Calu3 (cell line): ENCODE data around the gene FAHD2A. TPM values are rescaled to one million over a fixed set of nuclear protein-coding genes. Genes with fewer than 3 reads are reported as not detected.
"Not testable (repeated sequence)": the region's sequence is repeated elsewhere in the genome, so short reads cannot be mapped to it uniquely, and the experiment has no call there.

Experiments used
- BruUV-seq: library from RNA; stranded (reverse); fragments of 400-500 nt; replicated peaks from 2 replicates; lab custom pipeline; 2021; lab: Mats Ljungman, UMichigan
- CTCF ChIA-PET: fragments of 300-600 bp; sonication (Branson Sonifier 250); formaldehyde crosslinking; loops from one replicate; lab custom pipeline; 2022; ENCODE audit warnings: antibody characterized with exemption; lab: Charles Lee
- DNase-seq: peaks from one replicate; pipeline ENCODE4 v3.0.0; 2022
- H3K27ac Mint-ChIP-seq: one replicate; pipeline ENCODE4 v1.8.0; 2022; ENCODE audit warnings: mixed read lengths; ENCODE audit not compliant: unreplicated experiment
- H3K27me3 Mint-ChIP-seq: one replicate; pipeline ENCODE4 v1.8.0; 2022; ENCODE audit warnings: mixed read lengths; ENCODE audit not compliant: unreplicated experiment
- H3K36me3 Mint-ChIP-seq: one replicate; pipeline ENCODE4 v1.8.0; 2022; ENCODE audit warnings: mild to moderate bottlenecking, moderate library complexity, mixed read lengths; ENCODE audit not compliant: insufficient read depth, unreplicated experiment
- H3K4me1 Mint-ChIP-seq: one replicate; pipeline ENCODE4 v1.8.0; 2022; ENCODE audit warnings: mild to moderate bottlenecking, low read depth, mixed read lengths; ENCODE audit not compliant: unreplicated experiment
- H3K4me3 Mint-ChIP-seq: one replicate; pipeline ENCODE4 v1.8.0; 2022; ENCODE audit warnings: mild to moderate bottlenecking, low read depth, moderate library complexity, mixed read lengths; ENCODE audit not compliant: unreplicated experiment
- H3K9me3 Mint-ChIP-seq: one replicate; pipeline ENCODE4 v1.8.0; 2022; ENCODE audit warnings: low read depth, mixed read lengths; ENCODE audit not compliant: unreplicated experiment
- intact Hi-C: fragments of 100-400 bp; cut with micrococcal nuclease; formaldehyde crosslinking; loops from one replicate; pipeline ENCODE4 v1.10.0; 2022; ENCODE audit not compliant: unreplicated experiment
- total RNA-seq: library from RNA; stranded (reverse); gene quantifications from 2 replicates; pipeline ENCODE4 v1.2.3, GENCODE V29; 2022
- TF ChIP-seq, protein P1 (sequence below): fragments of 200-600 bp; IDR thresholded peaks from one replicate; pipeline ENCODE4 v1.8.0; 2022; ENCODE audit warnings: antibody characterized with exemption; ENCODE audit not compliant: unreplicated experiment

FAHD2A gene
- total RNA-seq, 1 experiment from 2014 or later: 29.1 TPM

DNA sequence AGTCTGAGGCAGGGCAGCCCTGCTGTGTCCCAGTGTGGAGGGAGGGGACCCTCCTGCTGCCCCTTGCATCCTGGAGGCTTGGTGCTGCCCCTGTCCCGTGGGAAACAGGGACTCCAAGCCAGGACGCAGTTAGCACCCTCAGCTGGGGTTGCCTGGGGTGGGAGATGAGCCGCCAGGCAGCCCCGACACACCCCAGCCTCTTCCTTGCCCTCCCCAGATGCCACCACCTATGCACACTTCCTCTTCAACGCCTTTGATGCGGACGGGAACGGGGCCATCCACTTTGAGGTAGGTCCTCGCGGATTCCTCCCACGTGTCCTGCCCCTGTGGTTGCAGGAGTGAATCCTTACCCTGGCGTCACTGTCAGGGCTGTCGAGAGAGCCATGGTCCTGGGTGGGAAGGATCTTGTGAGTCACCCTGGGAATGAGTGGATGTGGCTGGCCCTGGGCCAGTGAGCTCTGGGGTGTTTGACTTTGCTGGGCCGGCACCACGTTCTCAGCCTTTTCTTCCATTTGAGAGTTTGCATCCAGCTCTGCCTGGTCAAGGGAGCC lies 27.5 kb upstream of the FAHD2A start:
- Mint-ChIP-seq H3K4me1 (no peaks in the 10 kb centered on the region), H3K27me3 (peaks cover 34% of the 10 kb centered on the region), H3K36me3 (no peaks in the 10 kb centered on the region), H3K4me3 (no peak overlapping the region), H3K9me3 (peaks cover 3% of the 10 kb centered on the region), H3K27ac (no peak overlapping the region)
- DNase-seq: no peak
- TF ChIP-seq, protein P1, sequence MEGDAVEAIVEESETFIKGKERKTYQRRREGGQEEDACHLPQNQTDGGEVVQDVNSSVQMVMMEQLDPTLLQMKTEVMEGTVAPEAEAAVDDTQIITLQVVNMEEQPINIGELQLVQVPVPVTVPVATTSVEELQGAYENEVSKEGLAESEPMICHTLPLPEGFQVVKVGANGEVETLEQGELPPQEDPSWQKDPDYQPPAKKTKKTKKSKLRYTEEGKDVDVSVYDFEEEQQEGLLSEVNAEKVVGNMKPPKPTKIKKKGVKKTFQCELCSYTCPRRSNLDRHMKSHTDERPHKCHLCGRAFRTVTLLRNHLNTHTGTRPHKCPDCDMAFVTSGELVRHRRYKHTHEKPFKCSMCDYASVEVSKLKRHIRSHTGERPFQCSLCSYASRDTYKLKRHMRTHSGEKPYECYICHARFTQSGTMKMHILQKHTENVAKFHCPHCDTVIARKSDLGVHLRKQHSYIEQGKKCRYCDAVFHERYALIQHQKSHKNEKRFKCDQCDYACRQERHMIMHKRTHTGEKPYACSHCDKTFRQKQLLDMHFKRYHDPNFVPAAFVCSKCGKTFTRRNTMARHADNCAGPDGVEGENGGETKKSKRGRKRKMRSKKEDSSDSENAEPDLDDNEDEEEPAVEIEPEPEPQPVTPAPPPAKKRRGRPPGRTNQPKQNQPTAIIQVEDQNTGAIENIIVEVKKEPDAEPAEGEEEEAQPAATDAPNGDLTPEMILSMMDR: no peak
- no TSS peak for BruUV-seq
- intact Hi-C loops: no loop called here
- CTCF ChIA-PET: no interaction called here

DNA sequence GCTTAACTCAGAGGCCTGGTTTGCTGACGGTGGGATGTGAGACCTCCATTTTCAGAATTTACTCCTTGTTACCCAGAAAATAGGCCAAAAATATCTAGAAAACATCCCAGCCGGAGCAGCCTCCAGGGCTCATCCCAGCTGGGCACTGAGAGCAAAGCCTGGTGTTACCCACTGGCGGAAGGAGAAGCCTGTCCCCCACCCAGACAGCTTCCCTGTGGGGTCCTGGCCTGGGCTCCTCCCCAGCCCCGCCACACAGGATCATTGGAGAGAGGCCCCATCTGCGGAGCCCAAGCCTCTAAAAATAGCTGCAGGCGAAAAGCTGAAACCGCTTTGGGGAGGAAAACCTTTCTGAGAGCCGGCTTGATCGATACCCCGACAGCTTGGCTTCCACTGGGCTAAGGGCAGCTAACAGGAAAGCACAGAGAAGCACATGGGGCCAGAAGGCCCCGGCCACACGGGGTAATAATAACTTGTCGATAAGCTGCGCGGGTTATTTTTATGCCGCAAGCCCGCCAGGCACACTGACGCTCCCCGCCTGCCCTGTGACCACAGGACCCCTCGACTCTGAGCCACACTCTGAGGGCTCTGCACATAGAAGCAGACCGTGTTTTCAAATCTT lies 26.9 kb upstream of the FAHD2A start:
- no peak overlapping the region for H3K4me3 Mint-ChIP-seq
- no TSS peak for BruUV-seq
- no peak overlapping the region for H3K27ac Mint-ChIP-seq
- TF ChIP-seq, protein P1: no peak
- CTCF ChIA-PET: no interaction called here
- H3K9me3 Mint-ChIP-seq: peaks cover 3% of the 10 kb centered on the region
- H3K27me3 Mint-ChIP-seq: peaks cover 38% of the 10 kb centered on the region
- intact Hi-C loops: no loop called here
- H3K36me3 Mint-ChIP-seq: no peaks in the 10 kb centered on the region
- no peaks in the 10 kb centered on the region for H3K4me1 Mint-ChIP-seq
- no peak for DNase-seq

DNA sequence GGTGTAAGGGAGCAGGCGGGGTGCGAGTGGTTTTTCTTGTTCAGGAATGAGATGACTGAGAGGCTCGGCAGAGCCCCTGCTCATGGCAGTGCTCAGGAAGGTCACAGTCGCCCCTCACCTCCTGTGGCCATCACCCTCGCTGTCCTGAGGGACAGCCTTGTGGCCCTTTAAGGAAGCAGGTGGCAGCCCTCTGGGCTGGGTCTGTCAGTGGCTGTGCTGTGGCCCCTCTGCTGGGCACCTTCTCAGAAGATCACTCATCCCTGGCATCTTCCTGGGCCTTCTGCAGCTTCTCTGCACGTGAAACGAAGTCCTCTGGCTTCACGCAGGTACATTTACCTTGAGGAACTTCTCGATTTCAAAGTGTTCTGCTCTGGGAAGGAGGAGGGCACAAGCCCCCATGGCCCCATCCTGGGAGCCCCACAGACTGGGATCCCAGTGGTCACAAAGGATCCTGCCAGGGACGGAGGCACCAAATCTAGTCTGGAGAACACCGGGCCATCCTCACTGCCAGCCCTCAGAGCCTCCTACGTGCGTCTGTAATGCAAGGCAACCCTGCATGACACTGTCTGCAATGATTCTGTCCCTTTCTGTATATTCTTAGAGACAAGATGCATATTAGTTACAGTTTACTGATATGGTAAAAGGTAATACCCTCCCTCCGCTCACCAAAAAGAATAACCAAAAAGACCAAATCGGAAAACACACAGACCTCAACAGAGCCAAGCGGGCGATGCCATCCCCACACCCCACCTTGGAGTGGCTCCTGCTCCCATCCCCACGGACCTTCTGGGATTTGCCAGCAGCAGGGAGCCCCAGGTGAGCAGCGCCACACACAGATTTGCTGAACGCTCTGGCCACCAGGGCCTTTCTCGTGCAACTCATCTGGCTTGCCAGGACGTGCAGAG lies 25.9 kb upstream of the FAHD2A start:
- Mint-ChIP-seq H3K4me3 (no peak overlapping the region), H3K36me3 (no peaks in the 10 kb centered on the region), H3K4me1 (no peaks in the 10 kb centered on the region), H3K27me3 (peaks cover 38% of the 10 kb centered on the region), H3K9me3 (no peaks in the 10 kb centered on the region), H3K27ac (no peak overlapping the region)
- TF ChIP-seq, protein P1: no peak
- BruUV-seq: no TSS peak
- no peak for DNase-seq
- intact Hi-C loops: no loop called here
- CTCF ChIA-PET: no interaction called here

DNA sequence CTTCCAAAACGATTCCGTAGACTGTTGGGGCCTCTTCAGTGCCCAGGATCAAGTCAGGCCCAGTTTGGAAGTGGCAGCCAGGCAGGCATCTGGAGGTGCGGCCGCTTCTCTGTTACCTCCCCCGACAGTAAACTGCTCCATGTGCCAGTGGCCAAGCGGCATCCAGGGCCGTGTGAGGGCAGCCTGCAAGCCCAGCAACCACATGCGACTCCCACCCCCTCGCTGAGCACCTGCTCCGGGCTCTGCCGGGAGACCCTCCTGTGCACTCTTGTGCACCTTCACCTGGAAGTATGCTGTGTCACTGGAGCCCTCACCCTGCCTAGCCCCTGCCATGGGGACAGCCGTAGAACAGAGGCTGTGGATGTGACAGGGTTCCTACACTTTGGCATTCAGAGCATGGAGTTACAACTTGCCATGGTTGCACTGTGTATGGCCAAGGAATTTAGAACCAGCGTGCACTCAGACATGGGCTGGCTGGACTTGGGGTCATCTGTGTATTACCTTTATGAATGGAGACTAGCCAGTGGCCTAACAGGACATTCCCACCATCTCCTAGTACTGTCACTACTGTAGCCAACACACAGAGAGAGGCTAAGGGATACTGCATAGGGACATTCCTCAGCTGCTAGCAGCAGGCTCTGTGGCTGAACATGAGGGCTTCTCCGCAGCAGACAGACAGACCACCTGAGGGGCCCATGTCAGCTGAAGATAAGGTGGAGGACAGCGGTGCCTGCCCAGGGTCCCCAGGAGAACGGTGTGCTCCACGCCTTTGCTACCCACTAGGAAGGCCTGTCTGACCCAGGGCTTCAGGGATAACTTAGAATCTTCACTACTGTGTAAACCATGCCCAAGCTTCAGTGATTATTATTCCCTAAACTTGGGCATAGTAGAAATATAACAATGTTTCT lies 25.0 kb upstream of the FAHD2A start:
- Mint-ChIP-seq H3K27ac (no peak overlapping the region), H3K36me3 (no peaks in the 10 kb centered on the region), H3K4me3 (no peak overlapping the region), H3K9me3 (no peaks in the 10 kb centered on the region), H3K27me3 (peaks cover 33% of the 10 kb centered on the region), H3K4me1 (no peaks in the 10 kb centered on the region)
- TF ChIP-seq, protein P1: no peak
- no TSS peak for BruUV-seq
- CTCF ChIA-PET: interaction anchor here (0.6 kb wide), 1 partner anchor 120 kb away, joined by 3 read pairs; no protein-coding TSS in a partner anchor
- no peak for DNase-seq
- intact Hi-C loops: no loop called here

DNA sequence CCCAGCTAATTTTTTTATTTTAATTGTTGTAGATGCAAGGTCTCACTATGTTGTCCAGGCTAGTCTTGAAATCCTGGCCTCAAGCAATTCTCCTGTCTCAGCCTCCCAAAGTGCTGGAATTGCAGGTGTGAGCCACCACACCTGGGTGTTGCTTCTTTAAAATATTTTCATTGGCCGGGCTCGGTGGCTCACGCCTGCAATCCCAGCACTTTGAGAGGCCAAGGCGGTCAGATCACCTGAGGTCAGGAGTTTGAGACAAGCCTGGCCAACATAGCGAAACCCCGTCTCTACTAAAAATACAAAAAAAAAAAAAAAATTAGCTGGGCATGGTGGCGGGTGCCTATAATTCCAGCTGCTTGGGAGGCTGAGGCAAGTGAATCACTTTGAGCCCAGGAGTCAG lies 24.2 kb upstream of the FAHD2A start:
- H3K4me1 Mint-ChIP-seq, H3K36me3 Mint-ChIP-seq, intact Hi-C loops, H3K27ac Mint-ChIP-seq, H3K4me3 Mint-ChIP-seq, H3K9me3 Mint-ChIP-seq, BruUV-seq, DNase-seq: not testable (repeated sequence)
- CTCF ChIA-PET: interaction anchor here (0.6 kb wide), 1 partner anchor 120 kb away, joined by 3 read pairs; no protein-coding TSS in a partner anchor
- H3K27me3 Mint-ChIP-seq: peaks cover 28% of the 10 kb centered on the region
